Naive thymus-derived CD4-positive, alpha-beta T cell (primary cell): Measurements from ENCODE around the gene MSRB1. TPM values are rescaled to one million over a fixed set of nuclear protein-coding genes. Genes with fewer than 3 reads are reported as not detected.
A peak's percentile ranks its signal among the peaks of the same experiment; 100 is the strongest.

ENCODE experiments used
- ATAC-seq: fragments of 150-1000 bp; cut with Tn5 transposase; 2 replicates; pipeline ENCODE4 v1.10.0; 2021; ENCODE audit warnings: mild to moderate bottlenecking, moderate library complexity
- CTCF ChIA-PET: fragments of 350-600 bp; sonication (Branson Sonifier 250); formaldehyde crosslinking; loops from one replicate; lab custom pipeline; 2021; ENCODE audit warnings: antibody characterized with exemption; lab: Charles Lee
- POLR2A ChIA-PET: fragments of 350-600 bp; sonication (Branson Sonifier 250); formaldehyde crosslinking; loops from one replicate; lab custom pipeline; 2021; ENCODE audit warnings: antibody characterized with exemption, inconsistent platforms; lab: Charles Lee
- DNase-seq, 9 donors: peaks; one replicate each; pipeline versions ENCODE4 v3.0.0 to v3.0.0-alpha.2; 2020 to 2022; ENCODE audit warnings: mixed read lengths in 1 of 9
- H3K27ac ChIP-seq: one replicate; pipeline ENCODE4 v1.7.0; 2013; ENCODE audit warnings: mild to moderate bottlenecking, low read depth, low read length, moderate library complexity
- H3K27me3 ChIP-seq, 2 donors: one replicate each; pipeline ENCODE4 v1.7.0; 2013; ENCODE audit warnings: low read length in 2 of 2, mild to moderate bottlenecking in 2 of 2, moderate library complexity in 2 of 2; ENCODE audit not compliant: control insufficient read depth in 2 of 2, insufficient read depth in 2 of 2
- H3K36me3 ChIP-seq, 3 experiments: 1 replicate in 2 of 3; 2 replicates in 1 of 3; pipeline ENCODE4 v1.7.0; 2013; ENCODE audit warnings: low read length in 3 of 3, mild to moderate bottlenecking in 3 of 3, moderate library complexity in 1 of 3; ENCODE audit not compliant: insufficient read depth in 3 of 3, control insufficient read depth in 2 of 3
- H3K4me1 ChIP-seq, 2 donors: one replicate each; pipeline ENCODE4 v1.7.0; 2013; ENCODE audit warnings: low read length in 2 of 2, mild to moderate bottlenecking in 2 of 2, moderate library complexity in 1 of 2; ENCODE audit not compliant: control insufficient read depth in 2 of 2, insufficient read depth in 2 of 2
- H3K4me3 ChIP-seq: 2 replicates; pipeline ENCODE4 v1.7.0; 2013; ENCODE audit warnings: mild to moderate bottlenecking, low read length
- H3K9me3 ChIP-seq, 3 experiments: 1 replicate in 2 of 3; 2 replicates in 1 of 3; pipeline ENCODE4 v1.7.0; 2013; ENCODE audit warnings: low read length in 3 of 3; ENCODE audit not compliant: control insufficient read depth in 2 of 3
- H3K27ac Mint-ChIP-seq, 9 donors: one replicate each; pipeline ENCODE4 v1.8.0; 2020 to 2022; ENCODE audit warnings: mixed read lengths in 9 of 9, mild to moderate bottlenecking in 8 of 9, moderate library complexity in 5 of 9, inconsistent platforms in 2 of 9
- H3K27me3 Mint-ChIP-seq, 5 donors: one replicate each; pipeline ENCODE4 v1.8.0; 2021 to 2022; ENCODE audit warnings: mixed read lengths in 5 of 5, mild to moderate bottlenecking in 1 of 5
- H3K36me3 Mint-ChIP-seq, 5 donors: one replicate each; pipeline ENCODE4 v1.8.0; 2020 to 2022; ENCODE audit warnings: mixed read lengths in 5 of 5, mild to moderate bottlenecking in 3 of 5, inconsistent platforms in 1 of 5
- H3K4me1 Mint-ChIP-seq, 7 donors: one replicate each; pipeline ENCODE4 v1.8.0; 2020 to 2022; ENCODE audit warnings: mixed read lengths in 7 of 7, mild to moderate bottlenecking in 3 of 7, inconsistent platforms in 1 of 7
- H3K4me3 Mint-ChIP-seq, 10 donors: one replicate each; pipeline ENCODE4 v1.8.0; 2020 to 2022; ENCODE audit warnings: mild to moderate bottlenecking in 10 of 10, mixed read lengths in 10 of 10, moderate library complexity in 6 of 10, inconsistent platforms in 2 of 10
- H3K9me3 Mint-ChIP-seq, 11 donors: one replicate each; pipeline ENCODE4 v1.8.0; 2020 to 2022; ENCODE audit warnings: mixed read lengths in 11 of 11, mild to moderate bottlenecking in 4 of 11, inconsistent platforms in 1 of 11, moderate library complexity in 1 of 11
- intact Hi-C, 2 donors: fragments of 100-400 bp; cut with micrococcal nuclease; formaldehyde crosslinking; loops; one replicate each; pipeline ENCODE4 v1.15.1; 2023
- polyA plus RNA-seq, 2 donors: library from polyadenylated mRNA; unstranded; fragments of 300-500 nt; fragmentation: Illumina TruSeq; gene quantifications; one replicate each; pipeline ENCODE4 v1.2.3, GENCODE V29; 2021
- total RNA-seq, 6 experiments: library from RNA in 5 of 6; stranded (reverse) in 5 of 6; gene quantifications; 1 replicate in 5 of 6; 2 replicates in 1 of 6; pipeline ENCODE4 v1.2.3 and lab custom pipeline; 2021 to 2026

The MSRB1 gene
- total RNA-seq, result 10 to 100 TPM in 2 of 5 experiments, 1 to 10 TPM in 3; 5.5 to 27.0 (median 8.2) TPM
- polyA plus RNA-seq, result 10 to 100 TPM; 15.6 to 15.8 TPM
- total RNA-seq (lab: John Stamatoyannopoulos, UW), result 1.5 reads per million, percentile 4 among the genes with 10 or more reads in this experiment

DNA sequence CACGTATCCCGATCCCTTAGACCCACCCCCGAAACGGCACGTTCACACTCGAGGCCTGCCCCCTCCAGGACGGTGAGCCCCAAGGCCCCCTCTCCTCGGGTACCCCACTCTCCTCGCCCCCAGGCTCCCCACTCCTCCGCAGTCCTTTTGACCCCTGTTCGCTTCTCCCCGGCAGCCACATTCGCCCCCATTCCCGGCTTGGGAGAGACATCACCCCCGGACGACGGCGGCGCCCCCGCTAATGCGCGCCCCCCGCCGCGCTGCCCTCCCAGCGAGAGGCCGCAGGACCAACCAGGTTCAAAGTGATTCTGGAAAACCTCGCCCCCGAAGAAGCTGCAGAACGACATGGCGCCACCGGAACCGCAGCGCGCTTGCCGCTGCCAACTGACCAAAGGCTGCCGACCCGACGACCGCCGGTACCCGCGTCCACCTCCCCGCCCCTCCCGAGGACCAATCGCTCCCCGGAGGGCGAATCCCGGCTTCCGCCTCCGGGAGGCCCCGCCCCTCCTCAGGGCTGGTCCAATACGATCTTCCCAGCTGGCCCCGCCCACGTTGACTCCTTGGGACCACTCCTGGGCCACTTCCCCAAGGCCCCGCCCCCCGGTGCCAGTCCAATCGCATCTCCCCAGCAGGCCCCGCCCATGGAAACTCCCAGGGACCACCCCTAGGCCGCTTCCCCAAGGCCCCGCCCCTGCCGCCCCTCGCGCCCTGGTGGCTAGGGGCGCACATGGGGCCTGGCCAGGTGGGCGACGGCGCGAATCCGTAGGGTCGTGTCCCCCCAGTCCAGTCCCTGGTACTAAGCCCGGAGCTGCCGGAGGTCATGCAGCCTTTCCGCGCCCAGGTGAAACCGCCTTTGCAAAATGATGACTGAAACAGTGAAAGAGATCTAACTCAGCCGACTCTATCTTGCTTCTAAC is at the start of gene MSRB1:
Gene MSRB1 (minus strand): TSS at position 390 of the 917 bp plus-strand sequence. CDS start 43 bp downstream, at position 347.
- peak; percentile 100 for ATAC-seq
- no peaks in the 10 kb centered on the region for H3K27me3 Mint-ChIP-seq
- H3K27ac Mint-ChIP-seq, result peak within 1 kb of the TSS; percentile 41 to 90 (median 65)
- no peaks in the 10 kb centered on the region for H3K27me3 ChIP-seq
- intact Hi-C loops, result loop anchor here (1.0 to 10.0 kb wide), 12 partner anchors 14 to 636 kb away; partner anchors contain the start of genes NDUFB10 (in 2 of the 2), ATP6V0C (in 1 of the 2), CRAMP1 (in 1 of the 2) and IFT140 (in 1 of the 2)
- H3K4me1 Mint-ChIP-seq, result peaks cover 4 to 24% (median 11%) of the 10 kb centered on the region in 7 donors
- peak; percentile 97 to 100 (median 98) for DNase-seq
- ChIA-PET POLR2A (interaction anchor here (0.6 to 5.0 kb wide), 13 partner anchors 11 to 524 kb away, joined by 3 to 52 read pairs (median 4); partner anchors contain the start of genes NDUFB10, NUBP2, RPL3L and RPS2), CTCF (interaction anchor here (0.6 to 1.3 kb wide), 3 partner anchors 13 to 23 kb away, joined by 3 to 4 read pairs (median 3); partner anchors contain the start of gene RNF151)
- H3K27ac ChIP-seq, result peak within 1 kb of the TSS; percentile 76
- H3K4me1 ChIP-seq, result peaks cover 6 to 7% of the 10 kb centered on the region in 2 donors
- peak within 1 kb of the TSS; percentile 74 to 90 (median 87) for H3K4me3 Mint-ChIP-seq
- no peaks in the 10 kb centered on the region for H3K9me3 Mint-ChIP-seq
- H3K36me3 Mint-ChIP-seq, result peaks cover 0 to 4% (median 0%) of the 10 kb centered on the region in 5 donors
- H3K36me3 ChIP-seq, result peaks cover 0 to 24% (median 4%) of the 10 kb centered on the region in 3 experiments
- H3K4me3 ChIP-seq, result peak within 1 kb of the TSS; percentile 90
- H3K9me3 ChIP-seq, result no peaks in the 10 kb centered on the region

DNA sequence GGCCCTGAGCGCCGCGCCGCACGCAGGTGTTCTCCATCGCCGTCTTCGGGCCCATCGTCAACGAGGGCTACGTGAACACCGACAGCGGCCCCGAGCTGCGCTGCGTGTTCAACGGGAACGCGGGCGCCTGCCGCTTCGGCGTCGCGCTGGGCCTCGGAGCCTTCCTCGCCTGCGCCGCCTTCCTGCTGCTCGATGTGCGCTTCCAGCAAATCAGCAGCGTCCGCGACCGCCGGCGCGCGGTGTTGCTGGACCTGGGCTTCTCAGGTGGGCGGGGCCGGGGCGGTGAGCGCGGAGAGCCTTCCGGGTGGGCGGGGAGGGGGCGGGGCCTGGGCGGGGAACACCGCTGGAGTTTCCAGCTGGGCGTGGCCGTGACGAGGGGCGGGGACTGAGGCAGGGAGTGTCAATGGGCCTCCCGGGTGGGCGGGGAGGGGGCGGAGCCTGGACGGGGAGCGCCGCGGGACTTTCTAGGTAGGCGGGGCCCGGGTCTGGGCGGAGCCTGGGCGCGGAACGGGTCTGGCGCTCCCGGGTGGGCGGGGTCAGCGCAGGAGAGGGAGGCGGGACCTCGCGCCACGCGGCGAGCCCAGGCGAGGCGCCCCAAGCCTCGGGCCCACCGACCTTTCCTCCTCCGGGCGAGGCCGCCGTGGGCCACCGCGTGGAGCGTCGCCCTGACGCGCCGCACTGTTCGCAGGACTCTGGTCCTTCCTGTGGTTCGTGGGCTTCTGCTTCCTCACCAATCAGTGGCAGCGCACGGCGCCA is 49.1 kb upstream of the MSRB1 start:
- DNase-seq, result peak; percentile 85 to 98 (median 92)
- H3K27ac ChIP-seq, result peak overlapping the region; percentile 54
- Mint-ChIP-seq H3K36me3 (peaks cover 0 to 5% (median under 1%) of the 10 kb centered on the region in 5 donors), H3K4me3 (peak overlapping the region in 9 of 10 donors; percentile 45 to 82 (median 75)), H3K4me1 (peaks cover 5 to 33% (median 22%) of the 10 kb centered on the region in 7 donors), H3K27ac (peak overlapping the region in 7 of 9 donors; percentile 22 to 82 (median 62)), H3K9me3 (no peaks in the 10 kb centered on the region), H3K27me3 (peaks cover 8 to 14% (median 10%) of the 10 kb centered on the region in 5 donors)
- H3K4me1 ChIP-seq, result peaks cover 15 to 16% of the 10 kb centered on the region in 2 donors
- no peaks in the 10 kb centered on the region for H3K9me3 ChIP-seq
- H3K4me3 ChIP-seq, result peak overlapping the region; percentile 39
- H3K27me3 ChIP-seq, result peaks cover 0 to 3% of the 10 kb centered on the region in 2 donors
- ChIA-PET POLR2A (interaction anchor here (0.7 to 3.7 kb wide), 10 partner anchors 8 to 164 kb away, joined by 3 to 39 read pairs (median 5); partner anchors contain the start of genes GFER, NDUFB10, NOXO1 and RNF151), CTCF (interaction anchor here (1.0 kb wide), 1 partner anchor 163 kb away, joined by 3 read pairs; the partner anchor contains the start of gene TRAF7)
- intact Hi-C loops, result loop anchor here (1.0 to 10.0 kb wide), 8 partner anchors 8 to 233 kb away; partner anchors contain the start of genes GFER (in 2 of the 2), MSRB1 (in 2 of the 2), ZNF598 (in 2 of the 2) and E4F1 (in 1 of the 2)
- peaks cover 0 to 6% (median 0%) of the 10 kb centered on the region in 3 experiments for H3K36me3 ChIP-seq
- ATAC-seq, result peak; percentile 95

- Mint-ChIP-seq H3K4me1 (peaks cover 5 to 33% (median 22%) of the 10 kb centered on the region in 7 donors), H3K27ac (peak overlapping the region in 6 of 9 donors; percentile 62 to 82 (median 72)), H3K9me3 (no peaks in the 10 kb centered on the region), H3K4me3 (peak overlapping the region; percentile 68 to 83 (median 77)), H3K27me3 (peaks cover 8 to 14% (median 12%) of the 10 kb centered on the region in 5 donors), H3K36me3 (peaks cover 0 to 5% (median 2%) of the 10 kb centered on the region in 5 donors)
- CTCF ChIA-PET, result no interaction called here
- intact Hi-C loops, result loop anchor here (2.0 to 10.0 kb wide), 2 partner anchors 27 to 233 kb away; partner anchors contain the start of genes E4F1 (in 1 of the 2) and RPS2 (in 1 of the 2)
- peaks cover 0 to 3% of the 10 kb centered on the region in 2 donors for H3K27me3 ChIP-seq
- peak overlapping the region; percentile 39 for H3K4me3 ChIP-seq
- POLR2A ChIA-PET, result interaction anchor here (1.0 to 3.7 kb wide), 11 partner anchors 9 to 691 kb away, joined by 3 to 39 read pairs (median 4); partner anchors contain the start of genes KCTD5, NDUFB10, NOXO1 and RNF151
- H3K27ac ChIP-seq, result peak overlapping the region; percentile 54
- H3K36me3 ChIP-seq, result peaks cover 0 to 4% (median 0%) of the 10 kb centered on the region in 3 experiments
- peaks cover 15 to 16% of the 10 kb centered on the region in 2 donors for H3K4me1 ChIP-seq
- DNase-seq (no peak), ATAC-seq (no peak)
- H3K9me3 ChIP-seq, result no peaks in the 10 kb centered on the region
These were observed 48.6 kb upstream of the MSRB1 start for GRCh38 chr16:1991588-1991947.

DNA sequence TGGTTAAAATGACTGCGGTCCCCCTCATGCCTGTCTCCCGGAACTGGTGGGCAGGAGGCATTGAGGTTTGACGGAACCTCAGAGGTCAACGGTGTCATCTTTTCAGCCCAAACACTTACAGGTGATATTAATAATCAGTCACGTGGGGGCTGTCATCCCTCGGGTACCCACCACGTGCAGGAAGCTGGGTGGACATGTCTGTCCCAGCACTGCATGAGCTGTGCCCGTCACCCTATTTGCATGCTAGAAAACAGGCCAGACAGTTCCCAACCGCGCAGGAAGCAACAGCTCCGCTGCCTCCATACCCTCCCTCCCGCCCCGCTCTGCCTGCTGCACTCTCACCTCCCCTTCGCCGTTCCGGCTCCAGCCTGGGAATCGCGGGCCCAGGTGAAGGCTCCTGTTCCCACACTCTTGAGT is 48.1 kb upstream of the MSRB1 start:
- H3K27me3 ChIP-seq, result peaks cover 0 to 3% of the 10 kb centered on the region in 2 donors
- no peaks in the 10 kb centered on the region for H3K9me3 Mint-ChIP-seq
- peak; percentile 16 for ATAC-seq
- peak in 4 of 9 donors; percentile 36 to 55 (median 42) for DNase-seq
- CTCF ChIA-PET, result no interaction called here
- peaks cover 0 to 8% (median 4%) of the 10 kb centered on the region in 5 donors for H3K36me3 Mint-ChIP-seq
- peak overlapping the region; percentile 68 to 83 (median 77) for H3K4me3 Mint-ChIP-seq
- H3K27ac Mint-ChIP-seq, result peak overlapping the region in 6 of 9 donors; percentile 59 to 82 (median 68)
- H3K4me3 ChIP-seq, result peak overlapping the region; percentile 39
- peaks cover 15 to 16% of the 10 kb centered on the region in 2 donors for H3K4me1 ChIP-seq
- H3K27ac ChIP-seq, result no peak overlapping the region
- intact Hi-C loops, result loop anchor here (2.0 to 10.0 kb wide), 2 partner anchors 26 to 234 kb away; partner anchors contain the start of genes E4F1 (in 1 of the 2) and RPS2 (in 1 of the 2)
- H3K27me3 Mint-ChIP-seq, result peaks cover 8 to 17% (median 12%) of the 10 kb centered on the region in 5 donors
- peaks cover 5 to 33% (median 22%) of the 10 kb centered on the region in 7 donors for H3K4me1 Mint-ChIP-seq
- peaks cover 0 to 8% (median 0%) of the 10 kb centered on the region in 3 experiments for H3K36me3 ChIP-seq
- no peaks in the 10 kb centered on the region for H3K9me3 ChIP-seq
- POLR2A ChIA-PET, result interaction anchor here (0.6 to 3.7 kb wide), 14 partner anchors 9 to 1242 kb away, joined by 3 to 39 read pairs (median 4); partner anchors contain the start of genes KCTD5, NDUFB10, NOXO1 and PGP

- H3K4me1 ChIP-seq, result peaks cover 15 to 16% of the 10 kb centered on the region in 2 donors
- peaks cover 5 to 33% (median 22%) of the 10 kb centered on the region in 7 donors for H3K4me1 Mint-ChIP-seq
- H3K9me3 Mint-ChIP-seq, result no peaks in the 10 kb centered on the region
- H3K36me3 Mint-ChIP-seq, result peaks cover 0 to 8% (median 4%) of the 10 kb centered on the region in 5 donors
- peak overlapping the region in 4 of 9 donors; percentile 62 to 82 (median 68) for H3K27ac Mint-ChIP-seq
- ChIA-PET CTCF (no interaction called here), POLR2A (interaction anchor here (0.6 to 3.7 kb wide), 12 partner anchors 9 to 1242 kb away, joined by 3 to 39 read pairs (median 4); partner anchors contain the start of genes KCTD5, NDUFB10, NOXO1 and PGP)
- intact Hi-C loops, result loop anchor here (2.0 to 10.0 kb wide), 2 partner anchors 26 to 234 kb away; partner anchors contain the start of genes E4F1 (in 1 of the 2) and RPS2 (in 1 of the 2)
- peak overlapping the region; percentile 68 to 83 (median 77) for H3K4me3 Mint-ChIP-seq
- peaks cover 8 to 17% (median 12%) of the 10 kb centered on the region in 5 donors for H3K27me3 Mint-ChIP-seq
- peak overlapping the region; percentile 22 for H3K4me3 ChIP-seq
- no peak overlapping the region for H3K27ac ChIP-seq
- no peaks in the 10 kb centered on the region for H3K9me3 ChIP-seq
- peak in 1 of 9 donors; percentile 73 for DNase-seq
- H3K36me3 ChIP-seq, result peaks cover 0 to 14% (median 0%) of the 10 kb centered on the region in 3 experiments
- no peak for ATAC-seq
- peaks cover 0 to 3% of the 10 kb centered on the region in 2 donors for H3K27me3 ChIP-seq
These were observed 47.5 kb upstream of the MSRB1 start for GRCh38 chr16:1990351-1991134.
